ENCODE measurements around the gene RBL2.
"Not testable (repeated sequence)": the region's sequence is repeated elsewhere in the genome, so short reads cannot be mapped to it uniquely, and the experiment has no call there.

RBL2 gene

DNA sequence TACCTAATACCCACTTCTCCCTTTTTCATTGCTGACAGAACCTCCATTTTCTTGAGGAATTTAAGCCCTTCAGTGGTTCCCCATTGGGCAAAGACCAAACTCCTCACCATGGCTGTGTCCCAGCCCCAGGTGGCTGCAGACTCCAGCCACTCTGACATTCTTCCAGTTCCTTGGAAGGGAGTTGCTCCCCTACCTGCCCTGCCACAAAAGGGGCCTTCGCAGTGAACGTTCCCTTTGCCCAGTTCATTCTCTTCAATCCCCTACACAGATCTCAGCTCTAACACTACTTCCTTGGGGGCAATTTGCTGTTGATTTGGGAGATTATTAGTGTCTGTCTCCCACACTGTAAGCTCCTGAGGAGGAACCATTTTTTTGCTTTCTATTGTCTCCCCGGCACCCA is 72.0 kb downstream of the RBL2 start:
- no peak for DNase-seq

- DNase-seq = no peak
Measured at GRCh38 chr16:53507464-53508179, 73.4 kb downstream of the RBL2 start.

DNA sequence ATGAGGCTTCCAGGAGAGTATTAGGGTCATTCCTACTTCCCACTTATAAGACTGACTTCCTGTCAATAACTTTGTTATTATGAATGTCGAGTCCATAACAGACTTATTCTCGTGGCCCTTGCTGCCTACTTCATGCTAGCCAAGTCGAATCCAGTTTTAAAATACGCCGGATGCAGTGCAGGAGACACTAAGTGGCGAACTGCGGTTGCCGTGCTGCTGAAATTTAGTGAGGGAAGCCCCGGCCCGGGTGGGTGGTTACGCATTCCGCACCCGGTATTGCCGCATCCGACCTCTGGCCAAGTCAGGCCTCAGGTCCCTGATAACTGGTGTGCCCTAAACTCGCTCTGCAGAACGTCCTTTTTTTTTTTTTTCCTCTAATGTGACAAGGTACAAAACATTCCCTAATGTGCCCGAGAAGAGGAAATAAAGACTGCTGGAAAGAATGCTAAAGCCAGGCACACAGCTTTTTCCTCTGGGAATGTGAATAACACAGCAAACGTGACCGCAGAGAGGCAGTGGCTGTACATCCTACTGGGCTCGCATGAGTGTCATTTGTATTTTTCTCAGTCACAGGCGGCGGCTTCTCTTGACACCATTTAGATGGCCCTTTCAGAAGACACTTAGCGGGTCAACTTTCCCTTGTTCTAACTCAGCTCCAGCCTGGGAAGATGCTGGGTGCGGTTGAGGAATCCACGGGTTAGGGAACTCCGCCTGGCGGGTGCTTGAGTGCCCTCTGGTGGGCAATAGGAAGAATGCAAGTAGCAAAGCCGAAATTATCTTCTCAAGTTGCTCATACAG is 75.8 kb downstream of the RBL2 start:
- peak; percentile 25 to 27 for DNase-seq

GRCh38 chr16:53510704-53511070 is 76.4 kb downstream of the RBL2 start:
- no peak for DNase-seq

GRCh38 chr16:53511084-53511402 is 76.8 kb downstream of the RBL2 start:
- no peak for DNase-seq

- no peak for DNase-seq
Measured at GRCh38 chr16:53511403-53512280, 77.4 kb downstream of the RBL2 start.

DNA sequence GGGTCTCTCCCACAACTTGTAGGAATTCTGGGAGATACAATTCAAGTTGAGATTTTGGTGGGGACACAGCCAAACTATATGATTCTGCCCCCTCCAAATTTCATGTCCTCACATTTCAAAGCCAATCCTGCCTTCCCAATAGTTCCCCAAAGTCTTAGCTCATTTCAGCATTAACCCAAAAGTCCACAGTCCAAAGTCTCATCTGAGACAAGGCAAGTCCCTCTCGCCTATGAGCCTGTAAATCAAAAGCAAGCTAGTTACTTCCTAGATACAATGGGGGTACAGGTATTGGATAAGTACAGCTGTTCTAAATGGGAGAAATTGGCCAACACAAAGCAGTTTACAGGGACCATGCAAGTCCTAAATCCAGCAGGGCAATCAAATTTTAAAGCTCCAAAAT is 78.5 kb downstream of the RBL2 start:
- not testable (repeated sequence) for DNase-seq

DNA sequence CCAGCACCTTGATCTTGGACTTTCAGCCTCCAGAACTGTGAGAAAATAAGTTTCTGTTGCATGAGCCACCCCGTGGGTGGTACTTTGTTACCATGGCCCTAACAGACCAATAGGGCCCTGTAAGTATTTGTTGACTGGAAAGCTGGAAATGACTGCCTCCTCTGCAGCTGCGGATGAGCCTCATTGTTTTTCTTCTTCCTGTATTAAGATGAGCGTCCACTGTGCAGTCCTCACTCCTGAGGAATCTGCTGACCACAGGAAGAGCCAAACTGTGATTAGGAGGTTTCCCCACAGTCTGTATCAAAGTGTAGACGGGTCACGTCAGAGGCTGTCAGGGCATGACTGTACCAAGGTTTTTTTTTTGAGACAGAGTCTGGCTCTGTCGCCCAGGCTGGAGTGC is 81.0 kb downstream of the RBL2 start:
- no peak for DNase-seq

DNA sequence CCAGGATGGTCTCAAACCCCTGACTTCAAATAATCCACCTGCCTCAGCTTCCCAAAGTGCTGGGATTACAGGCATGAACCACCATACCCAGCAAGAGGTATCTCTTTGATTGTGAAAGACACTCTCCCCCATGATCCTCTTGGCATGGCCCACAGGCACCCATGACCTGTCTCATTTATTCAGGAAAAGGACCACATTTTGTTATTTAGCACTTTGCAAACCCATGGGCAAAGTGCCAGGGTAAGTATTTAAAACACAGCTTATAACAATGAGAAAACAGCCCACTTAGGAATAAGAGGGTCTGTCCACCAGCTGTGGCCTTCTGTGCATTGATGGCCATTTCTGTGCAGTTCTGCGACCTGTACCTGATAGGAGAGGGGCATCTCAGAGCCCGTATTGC is 81.5 kb downstream of the RBL2 start:
- DNase-seq = no peak

GRCh38 chr16:53517851-53518250 is 83.6 kb downstream of the RBL2 start:
- DNase-seq = no peak

GRCh38 chr16:53518550-53519416 is 84.5 kb downstream of the RBL2 start:
- peak; percentile 50 to 58 for DNase-seq

GRCh38 chr16:53519417-53520091 is 85.3 kb downstream of the RBL2 start:
- no peak for DNase-seq

DNA sequence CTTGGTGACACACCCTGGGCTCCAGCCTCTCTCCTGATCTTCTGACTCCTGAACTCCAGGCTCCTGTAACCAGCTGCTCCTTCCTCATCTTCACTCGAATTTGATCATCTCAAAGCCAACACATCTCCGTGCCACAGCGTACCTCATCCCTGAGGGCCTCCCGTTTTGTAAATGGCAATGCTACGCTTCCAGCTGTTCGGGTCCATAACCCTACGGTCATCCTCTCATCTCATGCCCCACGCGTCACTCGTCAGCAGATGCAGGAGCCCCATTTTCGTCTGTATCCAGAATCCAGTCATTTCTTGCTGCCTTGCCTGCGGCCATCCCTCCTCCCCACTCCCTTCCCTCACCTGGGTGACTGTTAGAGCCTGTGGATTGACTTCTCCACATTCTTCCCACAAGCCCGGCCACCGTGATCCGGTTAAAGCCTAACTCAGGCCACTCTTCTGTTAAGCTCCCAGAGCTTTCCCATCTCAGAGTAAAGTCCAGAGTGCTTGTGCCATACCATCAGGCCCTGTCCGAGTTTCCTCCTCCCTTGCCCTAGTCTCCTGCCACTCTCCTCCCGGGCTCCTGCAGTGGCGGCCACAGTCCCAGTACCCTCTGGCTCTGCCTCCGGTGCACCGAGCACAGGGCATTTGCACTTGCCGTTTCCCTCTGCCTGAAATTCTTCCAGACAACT is 89.0 kb downstream of the RBL2 start:
- no peak for DNase-seq

DNA sequence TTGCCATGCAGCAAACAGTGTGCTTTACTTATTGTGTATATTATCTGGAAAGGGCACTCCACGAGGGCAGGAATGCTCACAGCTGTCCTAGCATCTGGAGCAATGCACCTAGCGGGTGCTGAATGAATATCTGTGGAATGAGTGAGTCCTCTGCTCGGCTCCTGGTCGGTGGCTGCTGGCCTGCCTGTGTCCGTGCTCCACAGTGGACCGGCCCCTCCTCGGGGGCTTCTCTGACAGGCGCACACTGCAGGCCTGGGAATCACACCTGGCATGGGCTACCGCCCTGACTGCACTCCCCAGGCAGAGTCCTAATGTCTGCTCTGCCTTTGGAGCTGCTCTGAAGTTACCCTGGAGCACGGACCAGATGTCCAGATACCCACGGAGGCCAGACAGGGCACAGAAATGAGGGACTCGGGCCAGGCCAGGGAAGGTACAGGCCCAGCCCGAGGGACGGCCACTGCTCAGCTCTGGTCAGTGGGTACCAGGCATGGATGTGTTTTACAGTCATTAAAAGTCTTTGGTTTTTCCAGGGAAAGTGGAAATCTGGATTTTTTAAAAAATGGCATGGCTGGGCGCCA is 89.8 kb downstream of the RBL2 start:
- no peak for DNase-seq

DNA sequence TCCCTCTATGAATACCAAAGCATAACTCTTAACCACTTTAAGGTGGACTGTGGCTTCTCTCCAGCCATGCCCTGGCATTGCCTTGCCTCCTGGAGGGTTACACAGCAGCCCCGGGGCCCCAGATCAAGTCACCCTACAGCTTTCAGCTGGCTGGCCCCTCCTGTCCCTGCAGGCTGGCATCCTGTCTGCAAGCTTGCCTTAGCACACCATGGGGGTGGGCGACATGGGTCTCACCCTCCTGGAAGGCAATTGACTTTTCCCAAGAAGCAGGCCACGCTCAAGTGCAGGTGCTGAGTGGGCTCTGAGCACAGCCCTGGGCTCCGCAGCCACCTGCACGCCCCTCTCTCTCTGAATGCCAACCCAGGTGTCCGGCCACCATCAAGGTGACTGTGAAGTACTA is 94.5 kb downstream of the RBL2 start:
- no peak for DNase-seq

GRCh38 chr16:53529513-53529912 is 95.2 kb downstream of the RBL2 start:
- DNase-seq = no peak

- no peak for DNase-seq
Measured at GRCh38 chr16:53530046-53530445, 95.8 kb downstream of the RBL2 start.

DNA sequence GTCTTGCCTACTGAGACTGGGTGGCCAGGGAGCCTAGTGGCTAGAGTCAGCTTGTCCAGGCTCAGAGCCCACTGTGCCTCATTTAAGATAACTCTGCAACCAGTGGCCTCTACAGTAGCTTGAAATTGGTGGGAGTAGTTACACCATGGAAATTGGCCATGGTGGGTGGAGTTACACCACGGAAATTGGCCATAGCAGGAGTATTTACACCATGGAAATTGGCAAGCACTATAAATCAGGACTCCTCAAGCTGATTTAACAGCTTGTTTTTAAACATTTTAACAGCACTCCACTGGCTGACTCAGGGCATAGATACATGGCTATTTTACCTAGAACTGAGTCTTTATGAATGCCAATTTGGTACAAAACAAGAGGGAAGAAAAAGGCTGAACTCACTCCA is 96.5 kb downstream of the RBL2 start:
- DNase-seq = no peak

DNA sequence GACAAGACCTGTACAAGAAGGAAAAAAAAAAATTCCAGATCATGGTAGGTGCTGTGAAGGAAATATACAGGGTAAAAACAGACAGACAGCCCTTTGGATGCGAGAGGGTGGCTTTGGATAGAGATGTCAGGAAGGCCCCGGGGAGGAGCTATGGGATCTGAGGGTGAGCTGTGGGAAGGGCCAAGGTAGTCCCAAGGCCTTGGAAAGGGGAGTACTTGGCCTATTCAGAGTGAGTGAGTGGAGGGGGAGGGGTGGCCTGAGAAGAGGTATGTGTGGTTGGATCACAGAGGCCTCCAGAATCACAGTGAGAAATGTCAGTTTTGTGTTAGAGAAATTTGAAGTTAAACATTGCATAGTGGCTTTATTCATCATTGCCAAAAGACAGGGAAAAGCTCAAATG is 99.9 kb downstream of the RBL2 start:
- DNase-seq = no peak

DNA sequence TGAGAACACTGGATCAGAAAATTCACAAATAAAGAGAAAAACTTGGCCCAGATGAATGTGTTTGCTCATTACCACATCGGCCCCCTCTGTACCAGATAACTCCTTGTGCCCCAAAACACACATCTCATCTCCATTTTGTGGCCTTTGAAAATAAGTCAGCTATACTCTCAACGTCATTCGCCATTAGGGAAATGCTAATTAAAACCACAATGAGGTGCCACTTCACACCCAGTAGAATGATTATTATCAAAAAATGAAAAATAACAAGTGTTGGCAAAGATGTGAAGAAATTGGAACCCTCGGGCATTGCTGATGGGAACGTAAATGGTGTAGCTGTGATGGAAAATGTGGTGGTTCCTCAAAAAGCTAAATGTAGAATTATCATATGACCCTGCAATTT is 103.4 kb downstream of the RBL2 start:
- no peak for DNase-seq

GRCh38 chr16:53539346-53539745 is 105.1 kb downstream of the RBL2 start:
- DNase-seq = not testable (repeated sequence)

All from activated CD4-positive, alpha-beta T cell treated with anti-CD3 and anti-CD28 coated beads, Interleukin-2, amount 50 U/mL, for 4 hours (primary cell).